HG03457 (cell line): ENCODE measurements around the gene TF.
"Not testable (repeated sequence)": the region's sequence is repeated elsewhere in the genome, so short reads cannot be mapped to it uniquely, and the experiment has no call there.

Experiments
- ATAC-seq: cut with Tn5 transposase; IDR thresholded peaks from one replicate; pipeline ENCODE4 v1.9.1; 2021; ENCODE audit warnings: moderate number of reproducible peaks; ENCODE audit not compliant: unreplicated experiment

Gene TF

DNA sequence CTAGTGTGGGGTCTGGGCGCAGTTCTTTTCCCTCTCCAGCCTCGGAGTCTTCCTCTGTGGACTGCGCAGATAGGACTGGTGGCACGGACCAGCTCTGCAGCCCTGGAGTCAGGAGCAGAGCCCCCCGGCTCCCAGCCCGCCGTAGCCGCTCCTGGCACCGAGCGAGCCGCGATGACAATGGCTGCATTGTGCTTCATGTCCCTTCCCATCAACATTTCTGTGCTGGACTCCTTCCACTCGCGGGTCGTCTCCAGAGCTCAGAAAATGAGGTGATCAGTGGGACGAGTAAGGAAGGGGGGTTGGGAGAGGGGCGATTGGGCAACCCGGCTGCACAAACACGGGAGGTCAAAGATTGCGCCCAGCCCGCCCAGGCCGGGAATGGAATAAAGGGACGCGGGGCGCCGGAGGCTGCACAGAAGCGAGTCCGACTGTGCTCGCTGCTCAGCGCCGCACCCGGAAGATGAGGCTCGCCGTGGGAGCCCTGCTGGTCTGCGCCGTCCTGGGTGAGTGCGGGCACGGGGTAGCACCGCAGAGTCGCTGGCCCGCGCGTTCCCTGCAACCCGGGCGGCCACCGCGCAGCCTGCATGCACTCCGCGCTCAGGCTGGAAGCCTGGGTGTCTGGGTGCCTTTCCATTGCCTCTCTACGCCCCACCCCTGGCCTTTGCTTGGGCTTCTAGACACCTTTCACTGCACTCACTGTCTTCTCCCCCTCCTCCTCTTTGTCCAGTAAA is at the start of gene TF:
Gene TF, plus strand, starts transcription at position 413 of the 731 bp plus-strand sequence. Its CDS starts 48 bp downstream, at position 461.
- no peak for ATAC-seq

DNA sequence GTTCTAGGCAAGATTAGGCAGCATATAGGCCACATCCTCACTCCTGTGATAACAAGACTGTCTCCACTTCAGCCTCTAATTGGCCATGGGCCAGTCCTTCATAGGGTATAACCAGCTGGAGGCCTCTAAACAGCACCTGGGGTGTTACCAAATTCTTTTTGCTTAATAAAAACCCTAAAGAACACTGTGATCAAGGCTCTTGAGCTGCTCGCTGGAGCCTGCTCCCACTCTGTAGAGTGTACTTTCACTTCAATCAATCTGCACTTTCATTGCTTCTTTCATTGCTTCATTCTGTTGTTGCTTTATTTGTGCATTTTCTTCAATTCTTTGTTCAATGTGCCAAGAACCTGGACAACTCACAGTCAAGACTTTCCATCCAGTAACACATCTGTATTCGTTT is 48.2 kb upstream of the TF start:
- no peak for ATAC-seq

DNA sequence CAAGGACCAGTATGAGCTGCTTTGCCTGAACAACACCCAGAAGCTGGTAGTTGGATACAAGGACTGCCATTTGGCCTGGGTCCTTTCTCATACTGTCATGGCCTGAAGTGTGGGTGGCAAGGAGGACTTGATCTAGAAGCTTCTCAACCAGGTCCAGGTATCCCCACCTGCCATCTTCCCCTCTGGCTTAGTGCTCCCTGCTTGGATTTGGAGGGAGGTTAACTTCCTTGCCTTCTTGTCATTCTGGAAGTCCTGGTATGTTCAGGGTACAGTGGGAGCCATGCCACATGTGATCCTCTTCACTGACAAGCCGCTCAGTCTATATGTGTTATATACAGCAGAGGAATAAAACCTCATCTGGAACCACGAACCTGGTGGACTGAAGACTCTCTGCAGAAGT is 46.7 kb upstream of the TF start:
- no peak for ATAC-seq

DNA sequence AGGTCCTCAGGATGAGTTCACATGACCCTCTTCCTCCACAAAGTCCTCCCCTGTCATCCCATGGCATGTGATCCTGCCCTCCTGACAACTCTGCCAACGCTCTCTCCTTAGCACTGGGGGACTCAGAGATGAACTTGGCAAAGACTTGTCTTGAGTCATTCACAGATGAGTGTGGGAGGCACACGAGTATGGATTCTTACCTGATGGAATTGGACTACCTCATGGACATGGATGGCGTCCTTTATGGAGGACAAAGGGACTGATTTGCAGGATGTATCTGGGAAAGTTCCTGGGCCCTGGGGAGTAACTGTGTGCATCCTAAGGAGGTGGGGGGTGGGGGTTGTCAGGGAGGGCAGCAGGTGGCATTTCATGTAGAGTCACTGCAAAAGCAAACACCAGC is 46.3 kb upstream of the TF start:
- no peak for ATAC-seq

DNA sequence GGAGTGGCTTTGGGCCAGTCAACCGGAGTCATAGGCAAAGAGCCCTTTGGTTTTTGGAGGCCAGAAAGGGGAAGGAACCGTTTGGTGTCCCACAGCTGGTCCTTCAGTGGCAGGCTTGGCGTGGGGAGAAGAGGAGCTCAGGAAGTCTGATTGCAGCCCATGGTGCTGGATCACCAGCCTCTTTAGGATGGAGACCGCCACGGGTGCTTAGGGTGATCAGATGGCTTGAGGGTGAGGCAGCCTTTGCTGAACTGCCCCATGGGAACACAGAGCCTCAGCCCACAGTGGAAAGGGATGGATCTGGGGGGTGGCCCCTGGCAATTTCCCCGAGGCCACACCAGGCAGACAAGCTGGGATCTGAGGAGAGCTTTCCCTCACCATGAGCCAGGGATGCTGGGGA is 45.8 kb upstream of the TF start:
- ATAC-seq, result no peak

DNA sequence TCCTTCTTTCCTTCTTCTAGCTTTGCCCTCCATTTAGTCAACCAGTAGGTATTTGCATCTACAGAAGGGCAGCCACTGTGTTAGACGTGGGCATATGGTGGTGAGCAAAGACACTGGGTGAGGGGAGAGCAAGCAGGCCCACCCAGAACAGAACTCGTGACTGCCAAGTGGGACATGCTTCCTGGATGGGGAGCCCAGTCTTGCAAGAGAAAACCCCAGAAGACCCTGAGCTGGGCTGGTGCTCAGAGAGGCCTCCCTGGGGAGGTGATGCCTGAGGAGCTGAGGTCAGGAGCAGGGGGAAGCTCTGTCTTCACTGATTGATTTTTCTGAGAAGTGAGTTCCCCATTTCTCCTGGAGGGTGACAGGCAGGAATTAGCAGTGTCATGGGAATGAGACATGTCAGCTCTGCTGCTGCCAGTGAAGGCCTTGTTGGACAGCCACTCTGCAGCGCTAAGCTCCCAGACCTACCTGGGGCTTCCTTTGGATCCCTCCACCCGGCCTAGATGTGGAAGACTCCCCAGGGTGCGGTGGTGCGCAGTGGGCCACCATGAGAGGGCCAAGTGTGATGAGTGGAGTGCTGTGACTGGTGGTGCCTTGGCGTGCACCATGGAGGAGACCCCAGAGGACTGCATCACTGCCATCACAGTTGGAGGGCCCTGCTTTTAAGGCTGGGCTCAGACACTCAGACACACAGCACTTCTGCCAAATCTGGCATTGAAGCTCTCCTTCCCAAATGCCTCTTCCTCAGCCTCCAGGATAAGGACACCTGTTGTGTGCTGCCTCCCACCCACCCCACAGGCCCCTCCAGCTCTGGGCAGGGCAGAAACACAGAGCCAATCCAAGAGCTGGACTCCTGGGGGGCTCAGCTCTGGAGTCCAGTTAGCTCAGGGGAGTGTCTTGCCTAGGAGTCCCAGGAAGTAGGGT is 44.5 kb upstream of the TF start:
- ATAC-seq, result no peak

DNA sequence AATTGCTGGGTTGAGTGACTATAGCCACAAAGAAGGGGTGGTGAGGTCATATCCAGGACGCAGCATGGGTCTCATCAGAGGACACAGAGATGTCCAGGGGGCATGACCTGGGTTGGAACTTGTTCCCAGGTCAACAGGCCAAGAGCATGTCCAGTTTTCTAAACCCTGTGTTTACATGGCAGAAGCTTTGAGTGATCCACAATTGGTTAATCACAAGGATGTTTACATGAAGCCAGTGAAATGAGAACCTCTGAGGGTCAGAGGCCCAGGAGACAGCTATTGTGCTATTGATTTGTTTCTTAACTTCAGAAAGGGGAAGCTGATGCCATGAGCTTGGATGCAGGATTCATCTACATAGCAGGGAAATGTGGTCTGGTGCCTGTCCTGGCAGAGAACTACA is 42.3 kb upstream of the TF start:
- ATAC-seq, result no peak

DNA sequence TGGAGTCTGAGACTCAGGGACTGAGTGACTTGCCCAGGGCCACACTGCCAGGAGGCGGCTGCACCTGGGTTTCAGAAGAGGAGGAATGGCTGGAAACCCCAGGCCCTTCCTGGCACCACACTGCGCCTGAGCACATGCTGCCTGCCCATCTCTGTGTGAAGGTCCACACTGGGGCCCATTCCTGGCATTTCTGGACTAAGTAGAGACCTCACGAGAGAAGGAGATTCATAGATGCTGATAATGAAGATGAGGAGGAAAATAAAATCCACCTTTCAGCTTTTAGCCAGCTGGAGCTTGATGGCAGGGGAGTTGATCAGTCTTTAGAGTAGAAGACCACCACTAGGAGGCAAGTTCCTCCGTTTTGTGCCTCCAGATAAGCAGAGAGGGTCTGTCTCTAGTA is 40.2 kb upstream of the TF start:
- ATAC-seq, result no peak

DNA sequence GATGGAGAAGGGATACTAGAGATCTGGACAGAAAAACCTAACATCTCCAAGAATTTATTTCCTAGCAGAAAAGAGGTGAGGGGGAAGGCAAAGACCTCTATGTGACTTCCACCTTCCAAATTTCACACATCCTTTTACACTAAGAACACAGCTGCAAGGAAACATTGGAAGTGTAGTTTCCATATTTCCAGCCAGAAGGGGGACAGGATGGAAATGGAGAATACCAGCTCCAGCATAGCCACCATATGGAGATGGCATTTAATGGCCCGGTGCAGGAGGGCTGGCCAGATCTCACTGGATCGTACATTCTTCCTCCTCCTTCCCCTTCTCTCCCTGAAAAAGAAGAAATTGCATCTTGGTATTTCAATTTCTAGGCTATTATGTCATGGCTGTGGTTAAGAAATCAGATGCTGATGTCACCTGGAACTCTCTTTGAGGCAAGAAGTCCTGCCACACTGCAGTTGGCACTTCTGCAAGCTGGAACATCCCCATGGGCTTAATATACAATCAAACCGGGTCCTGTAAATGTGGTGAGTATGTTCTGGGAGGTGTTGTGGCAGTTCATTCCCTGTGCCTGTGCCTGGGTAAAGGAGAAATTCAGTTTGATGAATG is 36.9 kb upstream of the TF start:
- ATAC-seq, result no peak

DNA sequence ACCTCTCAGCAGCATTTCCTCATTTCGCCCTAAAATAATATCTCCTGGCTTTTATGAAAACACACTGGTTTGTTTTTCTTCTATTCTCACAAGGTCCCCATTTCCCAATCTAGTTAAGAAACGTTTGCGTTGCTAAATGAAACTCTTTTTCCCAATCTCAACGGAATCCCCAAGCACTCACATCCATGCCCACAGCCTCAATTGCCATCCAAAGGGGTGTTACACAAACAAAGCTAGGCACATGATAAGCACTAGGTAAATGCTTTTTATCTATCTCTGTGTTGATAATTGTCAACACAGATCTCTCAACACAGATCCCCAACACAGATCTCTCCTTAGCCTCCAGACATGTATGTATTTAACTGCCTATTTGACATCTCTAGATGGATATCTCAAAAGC is 35.2 kb upstream of the TF start:
- no peak for ATAC-seq

DNA sequence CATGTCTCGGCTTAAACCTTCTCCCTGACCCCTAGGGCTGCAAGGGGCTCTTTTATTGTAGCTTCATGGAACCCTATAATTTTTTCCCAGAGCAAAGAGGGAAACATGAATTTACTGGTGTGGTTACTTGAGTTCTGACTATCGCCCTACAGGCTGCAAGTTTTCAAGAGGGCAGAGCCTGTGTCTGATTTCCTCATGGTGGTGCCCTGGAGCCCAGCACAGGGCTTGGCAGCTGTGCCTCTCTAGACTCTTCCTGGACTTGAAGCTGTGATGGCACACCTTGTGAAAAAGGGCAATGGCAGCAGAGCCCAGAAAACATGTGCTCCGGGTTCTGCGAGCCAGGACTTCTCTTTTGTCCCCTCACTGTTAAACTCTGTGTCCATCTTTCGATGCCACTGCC is 34.2 kb upstream of the TF start:
- ATAC-seq, result no peak

DNA sequence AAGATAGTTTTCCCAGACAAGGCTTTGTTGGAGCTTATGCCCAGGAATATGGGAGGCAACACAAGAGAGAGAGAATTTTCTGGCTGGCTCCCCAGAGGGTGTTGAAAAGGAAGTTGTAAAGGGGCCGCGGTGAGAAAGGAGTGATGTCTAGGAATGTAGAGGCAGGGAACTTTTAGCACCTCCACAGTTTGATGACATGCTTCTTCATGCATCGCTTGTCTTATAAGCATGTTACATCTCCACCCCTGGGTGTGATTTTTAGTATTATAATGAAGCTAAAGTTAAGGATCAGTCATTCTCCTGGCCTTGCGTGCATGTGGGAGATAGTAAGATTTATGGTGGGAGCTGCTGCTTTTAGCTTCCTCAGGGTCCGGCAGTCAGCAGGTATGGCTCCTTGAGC is 32.8 kb upstream of the TF start:
- no peak for ATAC-seq

DNA sequence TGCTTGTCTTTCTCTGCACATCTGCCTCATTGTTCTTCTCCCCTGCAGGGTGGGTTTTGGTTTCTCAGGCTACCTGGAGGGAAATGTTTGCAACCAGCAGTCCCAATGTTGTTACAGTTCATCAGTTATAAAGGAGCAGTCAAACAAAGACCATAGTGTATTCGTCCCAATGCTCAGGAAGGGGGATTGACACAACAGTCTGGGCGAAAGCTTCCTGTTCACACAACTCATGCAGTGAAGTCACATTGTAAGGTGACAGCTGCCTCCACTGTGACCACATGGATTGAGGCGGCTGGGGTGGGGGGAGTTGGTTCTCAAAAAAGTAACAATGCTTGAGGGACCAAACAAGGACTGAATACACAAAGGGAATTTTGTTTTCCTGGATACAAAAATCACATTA is 28.8 kb upstream of the TF start:
- ATAC-seq, result no peak

DNA sequence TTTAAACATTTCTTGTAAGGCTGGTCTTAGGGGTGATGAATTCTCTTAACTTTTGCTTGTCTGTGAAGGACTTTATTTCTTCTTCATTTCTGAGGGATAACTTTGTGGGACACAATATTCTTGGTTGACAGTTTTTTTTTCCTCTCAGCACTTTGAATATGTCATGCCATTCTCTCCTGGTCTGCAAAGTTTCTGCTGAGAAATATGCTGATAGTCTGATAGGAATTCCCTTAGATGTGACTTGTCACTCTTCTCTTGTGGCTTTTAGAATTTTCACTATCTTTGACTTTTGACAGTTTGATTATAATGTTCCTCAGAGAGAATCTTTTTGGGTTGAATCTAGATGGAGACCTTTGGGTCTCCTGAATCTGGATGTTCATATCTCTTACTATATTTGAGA is 23.3 kb upstream of the TF start:
- no peak for ATAC-seq

DNA sequence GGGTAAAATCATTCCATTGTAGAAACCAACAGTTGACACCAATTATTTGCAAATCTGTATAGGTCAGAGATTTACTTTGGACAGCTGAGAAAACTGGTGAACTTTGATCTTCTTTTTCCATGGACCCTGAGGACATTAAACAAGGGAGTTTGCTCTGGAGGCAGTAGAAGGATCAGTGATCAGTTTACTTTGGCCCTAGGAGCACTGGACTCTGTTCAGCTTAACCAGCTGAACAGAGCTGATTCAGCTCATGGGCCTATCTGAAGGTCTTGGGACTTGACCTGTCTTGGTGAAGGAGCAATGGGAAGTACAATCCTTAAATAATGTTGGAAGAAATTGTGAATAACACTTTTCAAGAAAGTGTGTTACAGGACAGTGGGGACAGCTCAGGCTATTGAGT is 15.2 kb upstream of the TF start:
- no peak for ATAC-seq

DNA sequence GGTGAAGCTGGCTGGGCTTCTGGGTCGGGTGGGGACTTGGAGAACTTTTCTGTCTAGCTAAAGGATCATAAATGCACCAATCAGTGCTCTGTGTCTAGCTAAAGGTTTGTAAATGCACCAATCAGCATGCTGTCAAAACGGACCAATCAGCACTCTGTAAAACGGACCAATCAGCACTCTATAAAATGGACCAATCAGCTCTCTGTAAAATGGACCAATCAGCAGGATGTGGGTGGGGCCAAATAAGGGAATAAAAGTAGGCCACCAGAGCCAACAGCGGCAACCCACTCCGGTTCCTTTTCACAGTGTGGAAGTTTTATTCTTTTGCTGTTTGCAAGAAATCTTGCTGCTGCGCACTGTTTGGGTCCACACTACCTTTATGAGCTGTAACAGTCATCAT is 14.0 kb upstream of the TF start:
- not testable (repeated sequence) for ATAC-seq

DNA sequence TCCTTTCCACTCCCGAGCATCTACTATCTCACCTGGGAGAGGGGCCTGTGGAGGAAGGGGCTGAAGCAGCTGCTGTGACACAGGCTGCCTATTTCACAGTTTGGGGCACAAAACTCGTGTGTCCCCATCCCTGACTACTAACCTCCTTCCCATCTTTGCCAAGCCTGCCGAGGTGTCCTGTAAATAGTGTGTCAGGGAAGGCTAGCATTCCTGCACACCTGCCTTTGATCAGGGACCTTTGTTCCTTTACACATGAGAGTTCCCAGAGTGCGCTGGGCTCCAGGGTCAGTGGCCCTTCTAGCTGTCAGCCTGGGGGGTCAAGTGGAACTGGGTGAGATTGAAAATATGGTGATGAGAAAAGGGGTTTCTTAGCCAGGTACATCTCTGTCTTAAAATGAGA is 13.0 kb upstream of the TF start:
- ATAC-seq, result no peak

DNA sequence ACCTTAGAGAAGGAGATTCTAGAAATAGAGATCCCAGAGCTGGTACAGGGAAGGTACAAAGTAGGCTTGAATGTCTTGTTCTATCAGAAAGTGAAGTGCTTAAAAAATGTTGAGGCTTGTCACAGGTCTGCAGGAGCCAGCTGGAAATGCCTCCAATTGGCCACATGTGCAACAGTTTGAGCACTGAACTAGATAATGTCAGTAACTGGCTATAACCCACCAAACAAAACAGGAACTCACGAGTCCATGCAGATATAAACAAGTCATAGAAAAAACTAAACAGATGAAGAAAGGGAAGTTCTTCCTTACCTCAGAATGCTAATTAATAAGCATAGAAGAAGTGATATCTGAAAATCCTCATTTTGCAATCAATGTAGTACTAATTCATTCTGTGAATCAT is 11.9 kb upstream of the TF start:
- ATAC-seq, result no peak

DNA sequence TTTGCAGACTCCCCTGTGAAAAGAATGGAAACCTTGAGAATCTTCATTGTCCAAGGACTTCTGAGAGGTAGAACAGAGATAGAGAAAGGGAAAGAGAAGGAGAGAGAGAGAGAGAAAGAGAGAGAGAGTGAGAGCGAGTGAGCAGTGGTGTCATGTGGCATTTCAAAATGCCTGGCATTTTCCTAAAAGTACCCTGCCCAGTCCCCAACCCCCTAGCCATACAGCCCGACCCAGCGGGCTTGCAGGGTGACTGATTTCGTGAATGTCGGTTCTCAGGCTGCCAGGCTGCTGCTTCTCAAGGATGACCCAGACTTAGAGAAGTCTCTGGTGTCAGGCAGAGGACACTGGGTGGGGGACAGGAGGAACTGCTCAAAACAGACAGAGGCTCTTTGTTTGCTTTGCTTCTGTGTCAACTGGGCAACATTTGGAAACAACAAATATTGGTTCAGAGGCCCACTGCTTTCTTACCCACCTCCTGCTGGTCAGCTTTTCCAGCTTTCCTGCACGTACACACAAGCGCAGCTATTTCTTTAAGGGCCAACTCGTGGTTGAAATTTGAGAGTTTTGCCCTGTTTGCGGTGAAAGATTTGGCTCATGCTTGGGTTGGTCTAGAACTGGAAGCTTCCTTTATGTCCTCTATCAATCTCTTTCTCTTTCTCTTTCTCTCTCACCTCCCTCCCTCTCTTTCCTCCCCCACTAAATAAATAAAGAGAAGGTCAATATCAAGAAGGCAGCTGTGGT is 3.7 kb upstream of the TF start:
- no peak for ATAC-seq

DNA sequence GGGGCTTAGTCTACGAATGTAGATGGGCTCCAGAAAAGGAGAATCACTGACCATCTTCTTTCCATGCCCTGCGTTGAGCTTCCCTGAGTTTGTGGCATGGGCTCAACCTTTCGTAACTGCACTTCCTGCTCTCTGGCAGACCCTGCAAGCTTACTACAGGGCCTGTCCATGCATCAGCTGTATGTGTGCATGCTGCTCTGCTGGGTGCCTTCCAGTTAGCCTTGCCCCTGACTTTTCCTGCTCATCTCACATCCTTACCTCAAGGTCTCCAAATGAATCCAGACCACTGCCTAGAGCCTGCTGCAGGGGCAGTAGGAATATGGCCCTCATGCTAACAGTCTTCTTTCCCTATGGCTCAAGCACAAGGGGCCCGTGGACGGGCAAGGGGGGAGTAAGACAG is 2.0 kb upstream of the TF start:
- ATAC-seq, result no peak

DNA sequence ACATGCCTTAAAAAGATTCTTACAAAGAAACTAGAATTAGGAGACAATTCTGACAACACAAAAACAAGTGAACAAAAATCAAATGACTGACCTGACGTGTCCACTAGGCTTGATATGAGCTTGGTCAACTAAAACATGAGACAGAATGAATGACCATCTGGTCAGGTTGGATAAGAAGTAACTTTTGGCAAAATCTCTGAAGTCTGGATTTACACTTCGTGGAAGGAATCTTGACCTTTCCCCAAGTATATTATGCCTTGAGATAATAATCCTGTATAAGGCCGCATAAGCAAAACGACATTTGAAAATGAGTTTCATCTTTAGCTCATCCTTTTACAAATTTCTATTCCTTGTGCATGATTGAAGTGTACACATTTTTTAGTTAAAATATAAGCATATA is 1.1 kb upstream of the TF start:
- ATAC-seq, result no peak
